ENCODE measurements around the gene SOX14. TPM values are rescaled to one million over a fixed set of nuclear protein-coding genes. Genes with fewer than 3 reads are reported as not detected.

The SOX14 gene
- total RNA-seq, 1 donor = not detected

DNA sequence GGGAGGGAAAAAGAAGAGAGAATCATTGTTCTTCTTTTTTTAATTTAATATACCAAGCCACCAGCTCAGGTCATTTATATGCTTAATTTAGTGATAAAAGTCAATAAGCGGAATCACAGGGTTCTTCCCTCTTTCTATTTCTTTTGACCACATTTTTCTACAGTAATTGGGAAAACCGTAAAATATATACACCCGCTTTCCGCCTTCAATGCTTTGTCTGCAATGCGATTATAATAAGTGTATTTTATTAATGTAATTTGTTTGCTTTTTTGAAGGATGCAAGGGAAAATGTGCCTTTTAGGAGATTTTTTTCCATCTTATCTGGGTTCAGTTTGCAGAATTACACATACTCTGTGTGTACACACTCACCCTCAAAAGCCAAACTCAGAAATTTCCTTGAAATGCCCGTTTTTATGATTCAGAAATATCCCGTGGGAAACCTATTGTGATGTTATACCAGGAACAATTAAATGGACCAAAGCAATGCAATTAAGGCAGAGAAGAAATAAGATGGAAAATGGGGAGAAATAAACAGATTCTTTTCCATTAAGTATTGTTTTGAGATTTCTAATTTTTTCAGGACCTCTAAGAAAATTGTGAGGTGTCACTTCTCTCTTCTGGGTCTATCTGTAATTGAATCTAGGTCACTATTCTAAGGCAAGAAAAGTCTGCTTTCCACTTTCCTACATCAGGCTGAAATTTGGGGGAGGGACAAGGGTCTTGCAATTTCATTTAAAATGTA lies 8.3 kb downstream of the SOX14 start:
- no peak overlapping the region for H3K4me3 ChIP-seq (ENCODE audit: low read depth, low read length)
- TF ChIP-seq, protein P1, sequence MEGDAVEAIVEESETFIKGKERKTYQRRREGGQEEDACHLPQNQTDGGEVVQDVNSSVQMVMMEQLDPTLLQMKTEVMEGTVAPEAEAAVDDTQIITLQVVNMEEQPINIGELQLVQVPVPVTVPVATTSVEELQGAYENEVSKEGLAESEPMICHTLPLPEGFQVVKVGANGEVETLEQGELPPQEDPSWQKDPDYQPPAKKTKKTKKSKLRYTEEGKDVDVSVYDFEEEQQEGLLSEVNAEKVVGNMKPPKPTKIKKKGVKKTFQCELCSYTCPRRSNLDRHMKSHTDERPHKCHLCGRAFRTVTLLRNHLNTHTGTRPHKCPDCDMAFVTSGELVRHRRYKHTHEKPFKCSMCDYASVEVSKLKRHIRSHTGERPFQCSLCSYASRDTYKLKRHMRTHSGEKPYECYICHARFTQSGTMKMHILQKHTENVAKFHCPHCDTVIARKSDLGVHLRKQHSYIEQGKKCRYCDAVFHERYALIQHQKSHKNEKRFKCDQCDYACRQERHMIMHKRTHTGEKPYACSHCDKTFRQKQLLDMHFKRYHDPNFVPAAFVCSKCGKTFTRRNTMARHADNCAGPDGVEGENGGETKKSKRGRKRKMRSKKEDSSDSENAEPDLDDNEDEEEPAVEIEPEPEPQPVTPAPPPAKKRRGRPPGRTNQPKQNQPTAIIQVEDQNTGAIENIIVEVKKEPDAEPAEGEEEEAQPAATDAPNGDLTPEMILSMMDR (IDR thresholded peaks at IDR 0.05; ENCODE audit: insufficient read depth, low read length) = no peak
- DNase-seq (ENCODE audit: low read depth) = no peak

DNA sequence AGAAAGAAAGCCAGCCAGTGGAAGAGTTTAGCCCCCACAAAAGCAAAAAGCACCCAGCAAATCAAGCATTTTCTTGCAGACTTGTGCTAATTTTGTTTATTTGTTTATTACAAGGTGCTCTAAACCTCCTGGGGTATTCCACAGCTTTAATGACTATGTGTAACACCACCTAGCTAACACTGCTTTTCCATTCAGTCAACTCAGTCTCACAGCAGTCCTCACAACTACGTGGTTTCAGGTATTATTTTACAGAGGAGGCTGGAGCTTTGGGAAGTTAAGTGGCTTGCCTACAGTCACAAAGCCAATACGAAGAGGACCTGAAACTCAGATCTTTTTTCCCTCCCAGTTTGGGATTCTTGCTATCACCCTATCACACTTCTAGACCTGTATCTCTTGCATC lies 14.8 kb downstream of the SOX14 start:
- no peak overlapping the region for H3K4me3 ChIP-seq (ENCODE audit: low read depth, low read length)
- TF ChIP-seq, protein P1 (IDR thresholded peaks at IDR 0.05; ENCODE audit: insufficient read depth, low read length) = no peak
- DNase-seq (ENCODE audit: low read depth) = no peak

DNA sequence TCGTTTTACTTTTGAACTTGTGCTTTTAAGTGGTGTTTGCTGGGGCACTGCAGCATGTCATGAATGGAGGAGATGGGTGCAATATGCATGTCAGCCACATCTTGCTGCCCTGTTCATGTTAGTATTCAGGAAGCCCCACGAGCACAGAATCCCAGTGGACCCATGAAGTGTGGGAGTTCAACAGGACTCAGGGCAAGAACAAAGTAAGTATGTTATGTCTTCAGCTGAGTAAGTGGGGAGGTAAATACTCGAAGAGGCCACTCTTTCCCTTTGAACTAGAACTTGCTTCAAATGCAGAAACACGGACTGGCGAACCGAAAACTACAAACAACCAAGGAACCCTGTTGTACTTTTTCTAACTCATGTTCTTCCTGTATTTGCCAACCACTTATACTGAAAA lies 23.4 kb downstream of the SOX14 start:
- no peak overlapping the region for H3K4me3 ChIP-seq (ENCODE audit: low read depth, low read length)
- DNase-seq (ENCODE audit: low read depth) = no peak
- TF ChIP-seq, protein P1 (IDR thresholded peaks at IDR 0.05; ENCODE audit: insufficient read depth, low read length) = no peak

DNA sequence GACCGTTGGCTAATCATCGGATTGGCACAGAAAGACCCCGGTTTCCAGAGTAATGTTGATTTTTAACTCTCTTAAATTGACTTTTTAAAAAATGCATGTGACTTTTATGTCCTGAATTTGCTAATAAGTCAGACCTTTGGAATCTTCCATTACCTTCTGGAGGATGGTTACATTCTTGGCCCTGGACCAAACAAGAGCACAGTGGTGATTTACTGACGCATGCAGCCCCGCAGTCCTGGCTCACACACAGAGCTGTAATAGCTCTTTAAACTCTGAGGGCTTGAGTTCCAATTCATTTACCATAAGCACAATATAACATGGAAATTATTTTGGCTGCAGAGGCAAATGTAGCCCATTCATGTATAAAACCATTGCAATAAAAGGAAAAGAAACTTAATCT lies 25.1 kb downstream of the SOX14 start:
- H3K4me3 ChIP-seq (ENCODE audit: low read depth, low read length) = no peak overlapping the region
- TF ChIP-seq, protein P1 (IDR thresholded peaks at IDR 0.05; ENCODE audit: insufficient read depth, low read length) = no peak
- no peak for DNase-seq (ENCODE audit: low read depth)

DNA sequence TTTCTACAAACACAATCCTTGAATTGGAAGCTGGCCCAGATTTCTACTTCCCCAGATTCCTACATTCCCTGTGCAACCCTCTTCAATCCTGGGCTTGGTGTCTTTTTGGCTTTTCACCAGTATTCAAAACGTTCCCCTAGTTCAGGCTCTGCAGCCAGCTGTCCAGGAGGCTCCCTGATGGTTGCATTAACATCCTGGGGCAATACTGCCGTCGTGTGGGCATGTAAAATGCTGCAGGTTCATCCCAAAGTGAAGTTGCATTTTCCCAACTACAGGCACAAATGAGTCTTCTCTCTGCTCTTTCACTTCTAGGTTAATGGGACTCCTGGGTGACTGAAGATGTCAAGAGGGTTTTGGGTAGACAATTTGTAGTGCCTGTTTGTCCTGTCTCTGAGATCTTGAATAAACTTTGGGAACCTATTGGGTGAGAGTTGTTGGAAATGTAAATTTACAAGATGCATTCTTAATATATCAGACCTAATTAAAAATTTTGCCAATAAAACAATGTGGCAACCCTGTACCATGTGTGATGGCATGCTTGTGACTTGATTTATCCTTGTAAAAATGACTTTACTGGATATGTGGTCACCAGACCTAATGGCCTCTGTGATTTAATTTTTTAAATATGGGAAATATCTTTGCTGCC lies 28.6 kb downstream of the SOX14 start:
- TF ChIP-seq, protein P1 (IDR thresholded peaks at IDR 0.05; ENCODE audit: insufficient read depth, low read length) = peak; percentile 71
- peak; percentile 34 for DNase-seq (ENCODE audit: low read depth)

DNA sequence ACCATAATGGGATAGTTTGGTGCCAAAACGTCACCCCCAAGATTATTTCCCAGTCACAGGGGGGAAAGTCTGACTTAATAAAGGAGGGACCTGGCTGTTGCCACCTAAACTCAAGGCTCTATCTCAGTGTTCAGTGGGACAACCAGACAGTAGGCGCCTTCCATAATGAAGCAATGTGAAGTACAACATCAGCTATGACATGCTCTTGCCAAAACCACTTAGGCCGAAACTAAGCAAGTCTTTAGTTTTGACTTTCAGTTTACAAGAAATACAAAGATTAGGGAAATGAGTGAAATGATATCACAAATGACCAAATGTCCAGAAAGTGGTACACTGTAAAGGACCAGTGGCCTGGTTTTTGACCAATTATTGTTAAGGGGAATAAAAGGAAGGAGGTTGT lies 32.9 kb downstream of the SOX14 start:
- TF ChIP-seq, protein P1 (IDR thresholded peaks at IDR 0.05; ENCODE audit: insufficient read depth, low read length) = no peak
- no peak overlapping the region for H3K4me3 ChIP-seq (ENCODE audit: low read depth, low read length)
- no peak for DNase-seq (ENCODE audit: low read depth)

More for the DNA sequence above, 28.6 kb downstream of the SOX14 start:
- H3K4me3 ChIP-seq (ENCODE audit: low read depth, low read length) = no peak overlapping the region
